ENCODE data around the gene TNNT1.

- TF ChIP-seq POLR2A (IDR thresholded peaks at IDR 0.05) = no peak
- no peak for TF ChIP-seq EP300 (IDR thresholded peaks at IDR 0.05; ENCODE audit: low read depth)
These were observed 50.9 kb downstream of the TNNT1 start for GRCh38 chr19:55097864-55098715.

Measured in transverse colon (tissue), 1 donor.